Spleen (tissue), 7 donors: ENCODE data around the gene NRL.

Source experiments
- CTCF ChIP-seq, 11 experiments: fragments of 200-600 bp in 7 of 11; fragments of 450-650 bp in 4 of 11; sonication (generic) in 4 of 11; IDR thresholded peaks in 8 of 11; conservative IDR thresholded peaks in 3 of 11; 1 replicate in 7 of 11; 2 replicates in 4 of 11; pipeline versions ENCODE4 v1.4.0 to v1.8.0; 2016 to 2021; ENCODE audit warnings: antibody characterized with exemption in 11 of 11, inconsistent platforms in 4 of 11, mild to moderate bottlenecking in 1 of 11
- POLR2A ChIP-seq, 3 donors: fragments of 450-650 bp; IDR thresholded peaks; one replicate each; pipeline ENCODE4 v1.5.1; 2017; ENCODE audit warnings: antibody characterized with exemption in 3 of 3, mild to moderate bottlenecking in 1 of 3
- POLR2AphosphoS5 ChIP-seq, 3 donors: sonication (generic); formaldehyde crosslinking; IDR thresholded peaks; one replicate each; pipeline ENCODE4 v1.5.1; 2017; ENCODE audit warnings: antibody characterized with exemption in 3 of 3
- donor health status: DM: no; HTN: no; CAD: no; lungs with moderate emphysema.
- donor health status: DM: no; HTN: no; CAD: no.
- donor health status: DM: no; HTN: no; CAD: no.

GRCh38 chr14:24115422-24116127 lies 826 bp upstream of the NRL start:
- TF ChIP-seq POLR2AphosphoS5 (IDR thresholded peaks at IDR 0.05) (no peak), POLR2A (IDR thresholded peaks at IDR 0.05) (no peak), CTCF (IDR thresholded peaks at IDR 0.05 in 8 of 11, conservative IDR thresholded peaks at IDR 0.05 in 3 of 11) (no peak)
